ENCODE results near the gene TGFBR3.

Gene TGFBR3

GRCh38 chr1:91733108-91733710 is 152.7 kb downstream of the TGFBR3 start:
- intact Hi-C loops (cut with DNase I), result no loop called here
- DNase-seq, result no peak

- intact Hi-C loops (cut with DNase I), result no loop called here
- DNase-seq, result no peak
These were observed 153.5 kb downstream of the TGFBR3 start for GRCh38 chr1:91732291-91733107.

- intact Hi-C loops (cut with DNase I), result no loop called here
- DNase-seq, result no peak
These were observed 154.1 kb downstream of the TGFBR3 start for GRCh38 chr1:91731815-91732214.

- intact Hi-C loops (cut with DNase I), result no loop called here
- no peak for DNase-seq
These were observed 154.9 kb downstream of the TGFBR3 start for GRCh38 chr1:91730801-91731732.

GRCh38 chr1:91729621-91730358 is 156.2 kb downstream of the TGFBR3 start:
- intact Hi-C loops (cut with DNase I), result no loop called here
- DNase-seq, result no peak

- no peak for DNase-seq
- intact Hi-C loops (cut with DNase I), result no loop called here
These were observed 158.2 kb downstream of the TGFBR3 start for GRCh38 chr1:91727763-91728162.

- intact Hi-C loops (cut with DNase I), result no loop called here
- peak in 5 of 42 donors; percentile 12 to 49 (median 26) for DNase-seq
These were observed 159.8 kb downstream of the TGFBR3 start for GRCh38 chr1:91725989-91726721.

- DNase-seq, result no peak
- intact Hi-C loops (cut with DNase I), result no loop called here
These were observed 160.3 kb downstream of the TGFBR3 start for GRCh38 chr1:91725618-91725988.

- no peak for DNase-seq
- intact Hi-C loops (cut with DNase I), result no loop called here
These were observed 161.3 kb downstream of the TGFBR3 start for GRCh38 chr1:91724644-91725043.

GRCh38 chr1:91724231-91724630 is 161.7 kb downstream of the TGFBR3 start:
- intact Hi-C loops (cut with DNase I), result no loop called here
- no peak for DNase-seq

GRCh38 chr1:91720044-91720443 is 165.9 kb downstream of the TGFBR3 start:
- DNase-seq, result no peak
- intact Hi-C loops (cut with DNase I), result no loop called here

GRCh38 chr1:91718877-91719276 is 167.1 kb downstream of the TGFBR3 start:
- intact Hi-C loops (cut with DNase I), result no loop called here
- no peak for DNase-seq

GRCh38 chr1:91718368-91718767 is 167.6 kb downstream of the TGFBR3 start:
- intact Hi-C loops (cut with DNase I), result no loop called here
- no peak for DNase-seq

- intact Hi-C loops (cut with DNase I), result no loop called here
These were observed 168.1 kb downstream of the TGFBR3 start for GRCh38 chr1:91717839-91718238.

GRCh38 chr1:91716339-91716738 is 169.6 kb downstream of the TGFBR3 start:
- no peak for DNase-seq
- intact Hi-C loops (cut with DNase I), result no loop called here

More at GRCh38 chr1:91717839-91718238, 168.1 kb downstream of the TGFBR3 start:
- DNase-seq, result no peak

- intact Hi-C loops (cut with DNase I), result no loop called here
- no peak for DNase-seq
These were observed 170.4 kb downstream of the TGFBR3 start for GRCh38 chr1:91715416-91716000.

- no peak for DNase-seq
- intact Hi-C loops (cut with DNase I), result no loop called here
These were observed 171.0 kb downstream of the TGFBR3 start for GRCh38 chr1:91714867-91715381.
